ENCODE measurements around the gene PSD4.
A peak's percentile ranks its signal among the peaks of the same experiment; 100 is the strongest.

PSD4 gene

DNA sequence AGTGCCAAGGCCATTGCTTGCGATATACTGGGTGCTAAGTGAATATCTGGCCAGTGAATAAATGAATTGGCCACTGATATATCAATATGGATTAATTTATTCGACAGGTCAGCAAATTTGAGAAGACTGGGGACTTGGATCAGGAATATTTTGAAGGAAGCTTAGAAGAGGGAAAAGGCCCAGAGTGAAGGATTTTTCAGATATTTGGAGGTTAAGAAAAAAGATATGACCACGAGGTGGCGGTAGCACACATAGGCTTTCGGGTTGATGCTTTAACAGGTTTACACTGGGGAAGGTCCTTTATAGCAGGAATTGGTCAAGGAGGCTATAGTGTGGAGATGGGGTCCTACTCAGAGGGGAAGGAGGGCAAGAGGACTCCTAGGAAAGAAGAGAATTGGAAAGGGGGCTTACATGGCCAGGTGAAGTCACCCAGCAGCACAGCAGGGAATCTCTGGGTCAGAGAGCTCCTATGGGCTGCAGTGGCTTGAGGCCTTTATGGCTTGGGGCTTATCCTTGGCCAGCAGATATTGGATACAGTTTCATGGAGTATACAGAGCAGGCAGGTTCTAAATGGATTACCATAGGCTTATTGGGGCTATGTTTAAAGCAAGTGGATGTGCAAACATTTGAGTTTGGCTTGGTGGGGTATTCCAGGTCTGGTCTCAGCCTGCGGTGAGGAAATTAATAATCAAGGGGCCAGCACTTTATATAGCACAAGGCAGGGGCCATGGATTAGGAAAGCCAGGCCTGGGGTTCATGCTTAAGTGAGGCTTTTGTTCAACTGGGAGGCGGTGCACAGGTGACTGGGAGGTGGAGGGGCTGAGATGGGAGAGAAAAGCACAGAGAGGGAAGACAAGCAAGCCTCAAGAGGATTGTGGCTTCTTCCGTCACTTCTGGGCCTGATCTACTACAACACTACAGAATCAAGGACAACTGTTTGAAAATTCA, 36.7 kb upstream of the PSD4 start:
- H3K4me3 ChIP-seq (replicated peaks in 1 of 2; ENCODE audit: low read depth in 2 of 2, low read length in 2 of 2): no peak overlapping the region
- TF ChIP-seq, protein P1, sequence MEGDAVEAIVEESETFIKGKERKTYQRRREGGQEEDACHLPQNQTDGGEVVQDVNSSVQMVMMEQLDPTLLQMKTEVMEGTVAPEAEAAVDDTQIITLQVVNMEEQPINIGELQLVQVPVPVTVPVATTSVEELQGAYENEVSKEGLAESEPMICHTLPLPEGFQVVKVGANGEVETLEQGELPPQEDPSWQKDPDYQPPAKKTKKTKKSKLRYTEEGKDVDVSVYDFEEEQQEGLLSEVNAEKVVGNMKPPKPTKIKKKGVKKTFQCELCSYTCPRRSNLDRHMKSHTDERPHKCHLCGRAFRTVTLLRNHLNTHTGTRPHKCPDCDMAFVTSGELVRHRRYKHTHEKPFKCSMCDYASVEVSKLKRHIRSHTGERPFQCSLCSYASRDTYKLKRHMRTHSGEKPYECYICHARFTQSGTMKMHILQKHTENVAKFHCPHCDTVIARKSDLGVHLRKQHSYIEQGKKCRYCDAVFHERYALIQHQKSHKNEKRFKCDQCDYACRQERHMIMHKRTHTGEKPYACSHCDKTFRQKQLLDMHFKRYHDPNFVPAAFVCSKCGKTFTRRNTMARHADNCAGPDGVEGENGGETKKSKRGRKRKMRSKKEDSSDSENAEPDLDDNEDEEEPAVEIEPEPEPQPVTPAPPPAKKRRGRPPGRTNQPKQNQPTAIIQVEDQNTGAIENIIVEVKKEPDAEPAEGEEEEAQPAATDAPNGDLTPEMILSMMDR (IDR thresholded peaks at IDR 0.05; ENCODE audit: low read depth, low read length): peak; percentile 62
- peak; percentile 61 to 65 for DNase-seq (ENCODE audit: low read depth in 2 of 2)

DNA sequence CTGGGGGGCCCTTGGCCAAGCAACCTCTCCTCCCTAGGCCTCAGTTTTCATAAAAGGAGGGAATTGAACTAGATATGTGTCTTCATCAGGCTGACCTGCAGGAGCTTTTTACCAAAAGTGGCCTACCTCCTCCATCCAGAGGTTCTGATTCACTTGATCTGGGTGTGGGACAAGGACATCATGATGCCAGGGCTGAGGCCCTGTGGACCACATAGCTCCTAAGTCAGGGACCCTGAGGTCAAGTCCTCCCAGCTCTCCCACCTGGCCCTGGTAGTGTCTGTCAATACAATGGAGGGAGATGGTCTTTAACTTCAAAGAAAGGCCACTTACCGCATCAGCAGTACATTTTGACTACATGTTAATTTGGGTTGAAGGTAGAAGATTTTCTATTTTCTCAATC, 35.9 kb upstream of the PSD4 start:
- no peak for DNase-seq (ENCODE audit: low read depth in 2 of 2)
- TF ChIP-seq, protein P1 (IDR thresholded peaks at IDR 0.05; ENCODE audit: low read depth, low read length): no peak
- H3K4me3 ChIP-seq (replicated peaks in 1 of 2; ENCODE audit: low read depth in 2 of 2, low read length in 2 of 2): no peak overlapping the region

DNA sequence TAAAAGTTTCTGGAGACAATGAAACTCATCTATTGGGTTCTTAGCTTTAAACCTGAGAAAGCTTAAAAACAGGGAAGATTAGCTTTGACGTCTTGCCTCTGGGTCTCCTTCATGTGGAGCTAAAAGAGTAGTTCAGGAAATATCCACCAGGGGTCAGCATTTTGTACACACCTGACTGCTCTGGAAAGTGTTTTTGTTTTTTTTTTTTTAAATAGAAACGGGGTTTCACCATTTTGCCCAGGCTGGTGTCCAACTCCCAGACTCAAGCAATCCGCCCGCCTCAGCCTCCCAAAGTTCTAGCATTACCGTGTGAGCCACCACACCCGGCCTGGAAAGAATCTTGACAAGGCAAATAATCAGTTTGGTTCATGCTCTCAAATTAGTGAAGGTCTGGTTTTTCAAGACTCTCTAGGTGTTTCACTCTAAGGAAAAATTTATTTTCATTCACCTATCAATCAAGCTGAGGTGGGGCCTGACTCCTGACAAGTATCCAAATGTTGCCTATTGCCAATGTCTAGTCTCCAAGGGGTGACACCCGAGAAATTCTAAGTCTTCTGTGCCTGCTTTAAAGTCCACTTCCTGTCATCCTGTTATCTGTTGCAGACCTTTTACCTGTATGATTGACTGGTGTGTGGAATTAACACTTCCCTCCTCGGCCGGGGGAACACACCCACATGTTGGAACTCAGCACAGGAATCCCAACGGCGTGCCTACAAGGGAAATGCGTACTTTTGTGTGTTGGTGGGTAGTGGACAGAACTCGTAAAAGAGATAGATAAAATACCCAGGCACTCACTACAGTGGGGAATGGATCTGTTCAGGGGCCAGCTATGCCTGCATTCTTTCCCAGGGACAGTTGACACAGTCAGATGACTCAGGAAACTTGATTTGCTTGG, 35.1 kb upstream of the PSD4 start:
- DNase-seq (ENCODE audit: low read depth in 2 of 2): peak; percentile 81 to 82
- TF ChIP-seq, protein P1 (IDR thresholded peaks at IDR 0.05; ENCODE audit: low read depth, low read length): peak; percentile 68
- H3K4me3 ChIP-seq (replicated peaks in 1 of 2; ENCODE audit: low read depth in 2 of 2, low read length in 2 of 2): no peak overlapping the region

DNA sequence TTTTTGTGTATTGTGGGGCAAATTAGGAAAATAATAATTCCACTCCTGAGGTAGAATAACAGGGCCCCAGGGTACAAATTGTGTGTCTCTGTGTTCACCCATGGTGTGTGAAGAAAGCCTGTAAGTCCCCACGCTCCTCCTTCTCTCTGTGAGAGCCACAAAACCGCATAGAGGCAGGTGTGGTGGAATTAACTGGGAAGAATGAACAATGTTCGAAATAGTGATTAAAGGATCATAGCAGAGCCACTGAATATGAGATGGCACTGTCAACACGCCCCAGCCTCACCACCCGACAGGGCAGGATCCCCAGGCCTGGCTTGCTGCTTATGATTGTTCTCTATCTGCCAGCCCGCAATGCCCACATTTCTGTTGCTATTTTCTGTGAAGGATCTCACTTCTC, 32.3 kb upstream of the PSD4 start:
- no peak overlapping the region for H3K4me3 ChIP-seq (replicated peaks in 1 of 2; ENCODE audit: low read depth in 2 of 2, low read length in 2 of 2)
- DNase-seq (ENCODE audit: low read depth in 2 of 2): no peak
- TF ChIP-seq, protein P1 (IDR thresholded peaks at IDR 0.05; ENCODE audit: low read depth, low read length): no peak

DNA sequence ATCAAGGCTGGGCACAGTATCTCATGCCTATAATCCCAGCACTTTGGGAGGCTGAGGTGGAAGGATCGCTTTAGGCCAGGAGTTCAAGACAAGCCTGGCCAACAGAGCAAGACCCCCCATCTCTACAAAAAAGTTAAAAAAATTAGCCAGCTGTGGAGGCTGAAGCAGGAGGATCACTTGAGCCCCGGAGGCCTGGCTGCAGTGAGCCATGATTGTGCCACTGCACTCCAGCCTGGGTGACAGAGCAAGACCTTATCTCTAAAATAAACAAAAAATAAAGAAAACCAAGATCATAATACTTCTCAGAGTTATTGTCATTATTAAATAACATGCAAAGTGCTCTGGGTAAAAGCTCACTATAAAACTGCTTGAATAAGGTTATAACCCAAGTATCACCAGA, 31.5 kb upstream of the PSD4 start:
- TF ChIP-seq, protein P1 (IDR thresholded peaks at IDR 0.05; ENCODE audit: low read depth, low read length): no peak
- DNase-seq (ENCODE audit: low read depth in 2 of 2): no peak
- no peak overlapping the region for H3K4me3 ChIP-seq (replicated peaks in 1 of 2; ENCODE audit: low read depth in 2 of 2, low read length in 2 of 2)

DNA sequence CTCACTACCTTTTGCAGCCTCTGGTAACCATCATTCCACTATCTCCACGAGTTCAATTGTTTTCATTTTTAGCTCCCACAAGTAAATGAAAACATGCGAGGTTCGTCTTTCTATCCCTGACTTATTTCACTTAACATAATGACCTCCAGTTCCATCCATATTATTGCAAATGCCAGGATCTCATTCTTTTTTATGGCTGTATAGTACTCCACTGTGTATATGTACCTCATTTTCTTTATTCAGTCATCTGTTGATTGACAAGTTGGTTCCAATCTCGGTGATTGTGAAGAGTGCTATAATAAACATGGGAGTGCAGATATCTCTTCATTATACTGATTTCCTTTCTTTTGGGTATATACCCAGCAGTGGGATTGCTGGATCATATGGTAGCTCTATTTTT, 29.5 kb upstream of the PSD4 start:
- TF ChIP-seq, protein P1 (IDR thresholded peaks at IDR 0.05; ENCODE audit: low read depth, low read length): no peak
- H3K4me3 ChIP-seq (replicated peaks in 1 of 2; ENCODE audit: low read depth in 2 of 2, low read length in 2 of 2): no peak overlapping the region
- DNase-seq (ENCODE audit: low read depth in 2 of 2): no peak

Data from cardiac fibroblast (primary cell).